BJ (cell line): ENCODE measurements around the gene MPHOSPH9. TPM values are rescaled to one million over a fixed set of nuclear protein-coding genes. Genes with fewer than 3 reads are reported as not detected.

Source experiments
- CTCF ChIA-PET: fragments of 350-600 bp; formaldehyde crosslinking; extraction: SDS; loops from one replicate; lab custom pipeline; 2021; ENCODE audit warnings: antibody characterized with exemption, inconsistent platforms; lab: Yijun Ruan, JAX
- POLR2A ChIA-PET: fragments of 300-600 bp; sonication (Branson Sonifier 250); formaldehyde crosslinking; extraction: SDS; loops from one replicate; lab custom pipeline; 2021; ENCODE audit warnings: antibody characterized with exemption; lab: Charles Lee
- DNase-seq: peaks from one replicate; pipeline ENCODE4 v3.0.0-alpha.2; 2011; ENCODE audit warnings: low read depth
- H3K27me3 ChIP-seq: 2 replicates; pipeline ENCODE4 v1.6.0; 2011; ENCODE audit warnings: low read length; ENCODE audit not compliant: control insufficient read depth, insufficient read depth
- H3K36me3 ChIP-seq: 2 replicates; pipeline ENCODE4 v1.5.1; 2011; ENCODE audit warnings: low read length; ENCODE audit not compliant: control insufficient read depth, insufficient read depth
- H3K4me3 ChIP-seq: 2 replicates; pipeline ENCODE4 v1.5.1; 2011; ENCODE audit warnings: low read depth, mild to moderate bottlenecking, control low read depth, low read length
- CTCF ChIP-seq: IDR thresholded peaks from 2 replicates; pipeline ENCODE4 v1.5.1; 2011; ENCODE audit warnings: low read depth, mild to moderate bottlenecking, control low read depth, inconsistent platforms, low read length, moderate library complexity; ENCODE audit not compliant: insufficient read depth
- polyA plus RNA-seq: library from polyadenylated mRNA; depleted of rRNA; stranded (reverse); fragments of >200 nt; gene quantifications from 2 replicates; pipeline ENCODE4 v1.2.3, GENCODE V29; 2011

The MPHOSPH9 gene
- polyA plus RNA-seq, 1 experiment = 7.6 TPM

- Histone ChIP-seq H3K27me3 (no peaks in the 10 kb centered on the region), H3K4me3 (no peak overlapping the region), H3K36me3 (no peaks in the 10 kb centered on the region)
- no peak for TF ChIP-seq CTCF
- CTCF ChIA-PET = interaction anchor here (0.6 to 4.1 kb wide), 3 partner anchors 199 to 213 kb away, joined by 3 to 29 read pairs (median 3); no protein-coding TSS in a partner anchor
- no peak for DNase-seq
- POLR2A ChIA-PET = interaction anchor here (1.0 kb wide), 1 partner anchor 9 kb away, joined by 4 read pairs; the partner anchor contains the start of genes MPHOSPH9 and MTRFR
Observed at GRCh38 chr12:123242116-123242904, 9.4 kb upstream of the MPHOSPH9 start.

- no peak for TF ChIP-seq CTCF
- ChIA-PET CTCF (interaction anchor here (0.7 to 10.1 kb wide), 19 partner anchors 9 to 379 kb away, joined by 3 to 156 read pairs (median 4); partner anchors contain the start of genes ABCB9 and OGFOD2), POLR2A (interaction anchor here (1.1 kb wide), 1 partner anchor 256 kb away, joined by 5 read pairs; no protein-coding TSS in a partner anchor)
- Histone ChIP-seq H3K27me3 (no peaks in the 10 kb centered on the region), H3K36me3 (no peaks in the 10 kb centered on the region), H3K4me3 (no peak overlapping the region)
- DNase-seq = no peak
Observed at GRCh38 chr12:123238961-123239360, 6.0 kb upstream of the MPHOSPH9 start.

GRCh38 chr12:123238330-123238682 lies 5.4 kb upstream of the MPHOSPH9 start:
- POLR2A ChIA-PET = interaction anchor here (0.5 to 1.1 kb wide), 2 partner anchors 26 to 255 kb away, joined by 5 to 7 read pairs; no protein-coding TSS in a partner anchor
- H3K36me3 ChIP-seq = no peaks in the 10 kb centered on the region
- TF ChIP-seq CTCF = no peak
- H3K27me3 ChIP-seq = no peaks in the 10 kb centered on the region
- no peak overlapping the region for H3K4me3 ChIP-seq
- no peak for DNase-seq
- CTCF ChIA-PET = interaction anchor here (0.6 to 10.1 kb wide), 36 partner anchors 8 to 707 kb away, joined by 3 to 156 read pairs (median 4); partner anchors contain the start of genes ABCB9, ARL6IP4 and OGFOD2

- TF ChIP-seq CTCF = peak; percentile 75
- Histone ChIP-seq H3K36me3 (no peaks in the 10 kb centered on the region), H3K4me3 (no peak overlapping the region), H3K27me3 (no peaks in the 10 kb centered on the region)
- no peak for DNase-seq
- POLR2A ChIA-PET = interaction anchor here (0.5 to 1.1 kb wide), 2 partner anchors 25 to 255 kb away, joined by 5 to 7 read pairs; no protein-coding TSS in a partner anchor
- CTCF ChIA-PET = interaction anchor here (0.5 to 10.1 kb wide), 42 partner anchors 8 to 706 kb away, joined by 3 to 156 read pairs (median 4); partner anchors contain the start of genes ABCB9, ARL6IP4 and OGFOD2
Observed at GRCh38 chr12:123237646-123238329, 4.8 kb upstream of the MPHOSPH9 start.
